A549 (cell line): Measurements from ENCODE around the gene SFTPD. TPM values are rescaled to one million over a fixed set of nuclear protein-coding genes. Genes with fewer than 3 reads are reported as not detected.
A peak's percentile ranks its signal among the peaks of the same experiment; 100 is the strongest.
"Not testable (repeated sequence)": the region's sequence is repeated elsewhere in the genome, so short reads cannot be mapped to it uniquely, and the experiment has no call there.

ENCODE experiments used
- ATAC-seq, 2 experiments: fragments of 200-7000 bp in 1 of 2; fragments of >200 bp in 1 of 2; cut with Nextera tagmentation in 1 of 2; cut with Tn5 transposase in 1 of 2; 3 replicates each; pipeline versions ENCODE4 v1.8.0 to v1.9.1; 2018 to 2020; ENCODE audit warnings: mild to moderate bottlenecking in 1 of 2, moderate library complexity in 1 of 2
- CTCF ChIA-PET: fragments of 300-600 bp; sonication (Branson Sonifier 250); formaldehyde crosslinking; extraction: SDS; loops from one replicate; lab custom pipeline; 2021; ENCODE audit warnings: antibody characterized with exemption, inconsistent platforms; lab: Yijun Ruan, JAX
- POLR2A ChIA-PET: fragments of 350-600 bp; formaldehyde crosslinking; extraction: SDS; loops from one replicate; lab custom pipeline; 2021; ENCODE audit warnings: antibody characterized with exemption, inconsistent platforms; lab: Yijun Ruan, JAX
- DNase-seq, 2 experiments: peaks; one replicate each; pipeline versions ENCODE4 v3.0.0 to v3.0.0-alpha.2; 2011 to 2016; ENCODE audit warnings: low read depth in 1 of 2, low spot score in 1 of 2
- FAIRE-seq: peaks from 2 replicates; lab custom pipeline; 2011; peaks lifted over from hg19 to GRCh38; lab: Jason Lieb, UNC
- H3K27ac ChIP-seq, 2 experiments: fragments of >200 bp; sonication (Bioruptor Twin); formaldehyde crosslinking; 3 replicates each; pipeline ENCODE4 v1.5.1; 2016 to 2017
- H3K4me1 ChIP-seq: fragments of >200 bp; sonication (Bioruptor Twin); formaldehyde crosslinking; 3 replicates; pipeline ENCODE4 v1.6.1; 2016
- H3K4me2 ChIP-seq: fragments of >200 bp; sonication (Bioruptor Twin); formaldehyde crosslinking; 3 replicates; pipeline ENCODE4 v1.6.1; 2016
- H3K4me3 ChIP-seq: fragments of >200 bp; sonication (Bioruptor Twin); formaldehyde crosslinking; 3 replicates; pipeline ENCODE4 v1.5.1; 2016
- H3K9me3 ChIP-seq: fragments of >200 bp; sonication (Bioruptor Twin); formaldehyde crosslinking; 3 replicates; pipeline ENCODE4 v1.6.1; 2016
- BHLHE40 ChIP-seq: IDR thresholded peaks from 2 replicates; pipeline ENCODE4 v1.6.1; 2012; ENCODE audit warnings: low read depth, low read length, inconsistent platforms
- CBX8 ChIP-seq: fragments of 200-600 bp; sonication (generic); IDR thresholded peaks from 2 replicates; pipeline ENCODE4 v1.6.1; 2016
- CHD4 ChIP-seq: fragments of 200-600 bp; sonication (generic); IDR thresholded peaks from 2 replicates; pipeline ENCODE4 v1.6.1; 2016; ENCODE audit warnings: antibody characterized with exemption, mild to moderate bottlenecking, borderline replicate concordance
- CTCF ChIP-seq: fragments of >200 bp; sonication (Bioruptor Twin); formaldehyde crosslinking; IDR thresholded peaks from 3 replicates; pipeline ENCODE4 v1.5.1; 2016
- ESRRA ChIP-seq: fragments of 150-350 bp; IDR thresholded peaks from 2 replicates; pipeline ENCODE4 v1.6.1; 2014; ENCODE audit warnings: mild to moderate bottlenecking, low read length, borderline replicate concordance
- HOXA7 ChIP-seq: fragments of 250-450 bp; sonication (Bioruptor Pico); IDR thresholded peaks from 2 replicates; pipeline ENCODE4 v1.5.0; 2020; ENCODE audit warnings: mild to moderate bottlenecking, moderate library complexity
- JUN ChIP-seq, 2 experiments: fragments of >200 bp; sonication (Bioruptor Twin); formaldehyde crosslinking; IDR thresholded peaks; 2 replicates in 1 of 2; 3 replicates in 1 of 2; pipeline ENCODE4 v1.6.1; 2016 to 2017
- JUNB ChIP-seq: fragments of >200 bp; sonication (Bioruptor Twin); formaldehyde crosslinking; IDR thresholded peaks from 2 replicates; pipeline ENCODE4 v1.6.1; 2016
- KDM5A ChIP-seq: fragments of 200-600 bp; sonication (generic); IDR thresholded peaks from 2 replicates; pipeline ENCODE4 v1.6.1; 2016; ENCODE audit warnings: antibody characterized with exemption, mild to moderate bottlenecking
- MAX ChIP-seq: IDR thresholded peaks from 2 replicates; pipeline ENCODE4 v1.6.1; 2012
- MAZ ChIP-seq: fragments of 150-350 bp; IDR thresholded peaks from 2 replicates; pipeline ENCODE4 v1.6.1; 2014; ENCODE audit warnings: antibody characterized with exemption, low read depth, low read length, borderline replicate concordance
- MYC ChIP-seq: IDR thresholded peaks from 2 replicates; pipeline ENCODE4 v1.6.1; 2012; ENCODE audit warnings: mild to moderate bottlenecking, inconsistent platforms, low read length, improper control_type of control experiment, borderline replicate concordance
- NPAS2 ChIP-seq: fragments of 250-450 bp; sonication (Bioruptor Pico); IDR thresholded peaks from 2 replicates; pipeline ENCODE4 v1.8.0; 2022; ENCODE audit warnings: mild to moderate bottlenecking, moderate library complexity, borderline replicate concordance
- PBX3 ChIP-seq: IDR thresholded peaks from 2 replicates; pipeline ENCODE4 v1.6.1; 2012
- PHF8 ChIP-seq: fragments of 200-600 bp; sonication (generic); IDR thresholded peaks from 2 replicates; pipeline ENCODE4 v1.6.1; 2016; ENCODE audit warnings: low read depth, mild to moderate bottlenecking, antibody characterized with exemption, moderate library complexity, borderline replicate concordance
- RAD21 ChIP-seq, 2 experiments: fragments of >200 bp in 1 of 2; sonication (Bioruptor Twin) in 1 of 2; formaldehyde crosslinking in 1 of 2; IDR thresholded peaks in 1 of 2; conservative IDR thresholded peaks in 1 of 2; 2 replicates in 1 of 2; 3 replicates in 1 of 2; pipeline ENCODE4 v1.6.1; 2012 to 2018; ENCODE audit warnings: inconsistent platforms in 1 of 2
- REST ChIP-seq: fragments of 200-600 bp; sonication (generic); IDR thresholded peaks from 2 replicates; pipeline ENCODE4 v1.6.1; 2016; ENCODE audit warnings: antibody characterized with exemption, mild to moderate bottlenecking, moderate library complexity
- RFX5 ChIP-seq: fragments of 450-650 bp; IDR thresholded peaks from 2 replicates; pipeline ENCODE4 v1.7.1; 2014; ENCODE audit warnings: antibody characterized with exemption, mild to moderate bottlenecking, moderate library complexity
- RNF2 ChIP-seq: fragments of 200-600 bp; sonication (generic); IDR thresholded peaks from 2 replicates; pipeline ENCODE4 v1.6.1; 2016; ENCODE audit warnings: low read depth, mild to moderate bottlenecking, antibody characterized with exemption, moderate library complexity, borderline replicate concordance
- SMC3 ChIP-seq: fragments of >200 bp; sonication (Bioruptor Twin); formaldehyde crosslinking; IDR thresholded peaks from 3 replicates; pipeline ENCODE4 v1.6.1; 2018; ENCODE audit warnings: inconsistent platforms
- SREBF2 ChIP-seq: fragments of 450-650 bp; IDR thresholded peaks from 2 replicates; pipeline ENCODE4 v1.6.1; 2014; ENCODE audit warnings: mild to moderate bottlenecking, moderate library complexity
- TFCP2L1 ChIP-seq: fragments of 250-450 bp; sonication (Bioruptor Pico); IDR thresholded peaks from 2 replicates; pipeline ENCODE4 v1.5.0; 2021; ENCODE audit warnings: mild to moderate bottlenecking
- ZC3H11A ChIP-seq: fragments of 450-650 bp; IDR thresholded peaks from 2 replicates; pipeline ENCODE4 v1.6.1; 2014; ENCODE audit warnings: antibody characterized with exemption, mild to moderate bottlenecking
- ZFP36 ChIP-seq: fragments of 450-650 bp; IDR thresholded peaks from 2 replicates; pipeline ENCODE4 v1.6.1; 2014; ENCODE audit warnings: borderline replicate concordance; ENCODE audit not compliant: partially characterized antibody
- ZSCAN20 ChIP-seq: fragments of 250-450 bp; sonication (Bioruptor Pico); IDR thresholded peaks from 2 replicates; pipeline ENCODE4 v1.8.0; 2022; ENCODE audit warnings: mild to moderate bottlenecking, moderate library complexity
- WGBS: methylation state at CpG from one replicate; pipeline ENCODE4 v1.1.6; 2017; ENCODE audit errors: missing lambda C conversion rate; 5-methylcytosine and 5-hydroxymethylcytosine counted together
- polyA plus RNA-seq, 4 experiments: library from polyadenylated mRNA; depleted of rRNA in 3 of 4; stranded (reverse); fragments of >200 nt; fragmentation: RNase III in 1 of 4; extraction: RNeasy Plus Mini Kit Qiagen cat#74134 plus additional on column Dnase treatment in 1 of 4; gene quantifications; 2 replicates in 3 of 4; 3 replicates in 1 of 4; pipeline ENCODE4 v1.2.3, GENCODE V29; 2011 to 2017

SFTPD gene
- polyA plus RNA-seq, 2 of the 4 experiments (the other 2 are of a cell fraction), result 0.17 to 0.19 TPM

GRCh38 chr10:79915838-79916237 is 33.1 kb downstream of the SFTPD start:
- POLR2A ChIA-PET, H3K27ac ChIP-seq, H3K9me3 ChIP-seq, H3K4me3 ChIP-seq, H3K4me2 ChIP-seq, FAIRE-seq, ATAC-seq, H3K4me1 ChIP-seq, DNase-seq: not testable (repeated sequence)
- 33% methylated on average over 2 of the region's 2 CpGs for WGBS
- CTCF ChIA-PET, result interaction anchor here (0.9 kb wide), 1 partner anchor 132 kb away, joined by 3 read pairs; no protein-coding TSS in a partner anchor

- POLR2A ChIA-PET, H3K9me3 ChIP-seq, ATAC-seq, DNase-seq, H3K4me1 ChIP-seq, H3K4me3 ChIP-seq, H3K4me2 ChIP-seq, H3K27ac ChIP-seq, CTCF ChIA-PET, FAIRE-seq: not testable (repeated sequence)
- TF ChIP-seq RAD21 (conservative IDR thresholded peaks at IDR 0.05 in 1 of 2, IDR thresholded peaks at IDR 0.05 in 1 of 2) (0 out of 5 replicates have a peak, but pooled peaks of 1 of the 2 experiments have one; percentile 3), CTCF (peak; percentile 20; the same call in 1 of the 3 replicates)
- 6% methylated on average over 1 of the region's 1 CpG for WGBS
Observed at GRCh38 chr10:79914512-79914911, 34.4 kb downstream of the SFTPD start.

GRCh38 chr10:79910836-79911235 is 38.1 kb downstream of the SFTPD start:
- ATAC-seq (no peak), FAIRE-seq (no peak), DNase-seq (no peak)
- ChIA-PET CTCF (no interaction called here), POLR2A (no interaction called here)
- Histone ChIP-seq H3K4me3 (no peak overlapping the region), H3K9me3 (no peaks in the 10 kb centered on the region), H3K27ac (no peak overlapping the region)
- 2% methylated on average over 2 of the region's 2 CpGs for WGBS
- TF ChIP-seq NPAS2 (CRISPR knock-in tag) (no peak), TFCP2L1 (CRISPR knock-in tag) (no peak), JUNB (no peak), MAZ (no peak), ZSCAN20 (CRISPR knock-in tag) (no peak), JUN (IDR thresholded peaks at IDR 0.05) (no peak), SMC3 (no peak), ZFP36 (no peak), RFX5 (no peak)
- TF ChIP-seq, all 56 proteins: peak for 0
- Histone ChIP-seq H3K4me2 (no peak overlapping the region), H3K4me1 (no peaks in the 10 kb centered on the region)

GRCh38 chr10:79910344-79910743 is 38.6 kb downstream of the SFTPD start:
- H3K27ac ChIP-seq, result no peak overlapping the region
- DNase-seq (no peak), FAIRE-seq (no peak), ATAC-seq (no peak)
- H3K4me2 ChIP-seq, result no peak overlapping the region
- 25% methylated on average over 3 of the region's 3 CpGs for WGBS
- CTCF ChIA-PET, result no interaction called here
- H3K9me3 ChIP-seq, result no peaks in the 10 kb centered on the region
- no peak overlapping the region for H3K4me3 ChIP-seq
- no peaks in the 10 kb centered on the region for H3K4me1 ChIP-seq
- POLR2A ChIA-PET, result no interaction called here
- TF ChIP-seq KDM5A, result no peak
- no peak for TF ChIP-seq PHF8
- TF ChIP-seq SREBF2, result no peak
- no peak for TF ChIP-seq BHLHE40
- TF ChIP-seq MYC, result no peak
- TF ChIP-seq RNF2, result peak; percentile 61; the same call in 1 of the 2 replicates
- TF ChIP-seq HOXA7 (CRISPR knock-in tag), result no peak
- TF ChIP-seq CBX8, result peak; percentile 44; the same call in 1 of the 2 replicates
- TF ChIP-seq ZC3H11A, result no peak
- no peak for TF ChIP-seq REST
- TF ChIP-seq MAX, result no peak
- no peak for TF ChIP-seq ESRRA
- TF ChIP-seq CHD4, result no peak
- no peak for TF ChIP-seq JUN (IDR thresholded peaks at IDR 0.05)
- TF ChIP-seq TFCP2L1 (CRISPR knock-in tag), result no peak
- no peak for TF ChIP-seq PBX3
